ENCODE results near the gene CLSTN2.

- TF ChIP-seq, protein P1, sequence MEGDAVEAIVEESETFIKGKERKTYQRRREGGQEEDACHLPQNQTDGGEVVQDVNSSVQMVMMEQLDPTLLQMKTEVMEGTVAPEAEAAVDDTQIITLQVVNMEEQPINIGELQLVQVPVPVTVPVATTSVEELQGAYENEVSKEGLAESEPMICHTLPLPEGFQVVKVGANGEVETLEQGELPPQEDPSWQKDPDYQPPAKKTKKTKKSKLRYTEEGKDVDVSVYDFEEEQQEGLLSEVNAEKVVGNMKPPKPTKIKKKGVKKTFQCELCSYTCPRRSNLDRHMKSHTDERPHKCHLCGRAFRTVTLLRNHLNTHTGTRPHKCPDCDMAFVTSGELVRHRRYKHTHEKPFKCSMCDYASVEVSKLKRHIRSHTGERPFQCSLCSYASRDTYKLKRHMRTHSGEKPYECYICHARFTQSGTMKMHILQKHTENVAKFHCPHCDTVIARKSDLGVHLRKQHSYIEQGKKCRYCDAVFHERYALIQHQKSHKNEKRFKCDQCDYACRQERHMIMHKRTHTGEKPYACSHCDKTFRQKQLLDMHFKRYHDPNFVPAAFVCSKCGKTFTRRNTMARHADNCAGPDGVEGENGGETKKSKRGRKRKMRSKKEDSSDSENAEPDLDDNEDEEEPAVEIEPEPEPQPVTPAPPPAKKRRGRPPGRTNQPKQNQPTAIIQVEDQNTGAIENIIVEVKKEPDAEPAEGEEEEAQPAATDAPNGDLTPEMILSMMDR (IDR thresholded peaks at IDR 0.05; ENCODE audit: low read depth, low read length, poor library complexity, severe bottlenecking), result no peak
- no peak for TF ChIP-seq EZH2phosphoT487 (IDR thresholded peaks at IDR 0.05; ENCODE audit: borderline replicate concordance, low read length)
Measured at GRCh38 chr3:140568131-140568530, 633.1 kb downstream of the CLSTN2 start.

Data from DOHH2 (cell line).